Smooth muscle cell (in vitro differentiated cells): ENCODE results near the gene MARK3. TPM values are rescaled to one million over a fixed set of nuclear protein-coding genes. Genes with fewer than 3 reads are reported as not detected.
A peak's percentile ranks its signal among the peaks of the same experiment; 100 is the strongest.

Source experiments
- DNase-seq: peaks from one replicate; lab custom pipeline; 2025; ENCODE audit not compliant: unreplicated experiment; lab: John Stamatoyannopoulos, UW
- H2AFZ ChIP-seq: fragments of 200-600 bp; sonication (generic); 2 replicates; pipeline ENCODE4 v1.6.0; 2016; ENCODE audit warnings: antibody characterized with exemption, low read depth, mild to moderate bottlenecking
- H3F3A ChIP-seq: fragments of 200-600 bp; sonication (generic); 2 replicates; pipeline ENCODE4 v1.6.0; 2017; ENCODE audit warnings: antibody characterized with exemption, low read depth
- H3K27ac ChIP-seq: fragments of 200-600 bp; sonication (generic); 2 replicates; pipeline ENCODE4 v1.5.1; 2016; ENCODE audit warnings: low read depth, mild to moderate bottlenecking
- H3K27me3 ChIP-seq: fragments of 200-600 bp; sonication (generic); 2 replicates; pipeline ENCODE4 v1.6.1; 2016; ENCODE audit warnings: low read depth, mild to moderate bottlenecking
- H3K36me3 ChIP-seq: fragments of 200-600 bp; sonication (generic); 2 replicates; pipeline ENCODE4 v1.5.1; 2016; ENCODE audit warnings: low read depth
- H3K4me1 ChIP-seq: fragments of 200-600 bp; sonication (generic); 2 replicates; pipeline ENCODE4 v1.5.1; 2016; ENCODE audit warnings: low read depth
- H3K4me2 ChIP-seq: fragments of 200-600 bp; sonication (generic); 2 replicates; pipeline ENCODE4 v1.6.0; 2016; ENCODE audit warnings: mild to moderate bottlenecking
- H3K4me3 ChIP-seq: fragments of 200-600 bp; sonication (generic); 2 replicates; pipeline ENCODE4 v1.5.1; 2016; ENCODE audit warnings: mild to moderate bottlenecking
- H3K79me2 ChIP-seq: fragments of 200-600 bp; sonication (generic); 2 replicates; pipeline ENCODE4 v1.6.0; 2016; ENCODE audit warnings: low read depth, mild to moderate bottlenecking
- H3K9ac ChIP-seq: fragments of 200-600 bp; sonication (generic); 2 replicates; pipeline ENCODE4 v1.6.0; 2016; ENCODE audit warnings: low read depth
- H3K9me3 ChIP-seq: fragments of 200-600 bp; sonication (generic); replicated peaks from 2 replicates; pipeline ENCODE4 v1.5.1; 2016; ENCODE audit warnings: low read depth
- H4K20me1 ChIP-seq: fragments of 200-600 bp; sonication (generic); 2 replicates; pipeline ENCODE4 v1.6.0; 2016; ENCODE audit warnings: low read depth
- CTCF ChIP-seq: fragments of 200-600 bp; sonication (generic); IDR thresholded peaks from 2 replicates; pipeline ENCODE4 v1.5.1; 2017; ENCODE audit warnings: borderline replicate concordance, mild to moderate bottlenecking, antibody characterized with exemption; ENCODE audit not compliant: insufficient read depth, poor library complexity, severe bottlenecking
- WGBS: methylation state at CpG from one replicate; pipeline ENCODE4 v1.1.7; 2016; ENCODE audit warnings: low lambda C conversion rate; 5-methylcytosine and 5-hydroxymethylcytosine counted together
- polyA plus RNA-seq: library from polyadenylated mRNA; unstranded; fragments of >200 nt; fragmentation: Nextera tagmentation; extraction: Ambion mirVana; gene quantifications from 2 replicates; pipeline ENCODE4 v1.2.1, GENCODE V29; 2016
- total RNA-seq: library from RNA; depleted of rRNA; stranded (reverse); fragments of >200 nt; gene quantifications from 2 replicates; pipeline ENCODE4 v1.2.3, GENCODE V29; 2014

Gene MARK3
- total RNA-seq (63.2 and 71.3 TPM in 2 replicates), polyA plus RNA-seq (68.4 and 69.0 TPM in 2 replicates)

- WGBS: 1% methylated on average over 88 of the region's 91 CpGs
- H3K4me2 ChIP-seq: peak within 1 kb of the TSS; percentile 96
- no peaks in the 10 kb centered on the region for H3K9me3 ChIP-seq
- no peaks in the 10 kb centered on the region for H3K36me3 ChIP-seq
- H3K27me3 ChIP-seq: no peaks in the 10 kb centered on the region
- peaks cover 19% of the 10 kb centered on the region for H3K4me1 ChIP-seq
- peak within 1 kb of the TSS; percentile 92 for H2AFZ ChIP-seq
- H3K9ac ChIP-seq: peak within 1 kb of the TSS; percentile 97
- peak within 1 kb of the TSS; percentile 96 for H3K27ac ChIP-seq
- peak within 1 kb of the TSS; percentile 87 for H3K4me3 ChIP-seq
- TF ChIP-seq CTCF: peak; percentile 9
- peaks cover 46% of the 10 kb centered on the region for H3K79me2 ChIP-seq
- H3F3A ChIP-seq: peaks cover 6% of the 10 kb centered on the region
- peak; percentile 91 for DNase-seq
- H4K20me1 ChIP-seq: peaks cover 49% of the 10 kb centered on the region
These were observed at the start of gene MARK3 for GRCh38 chr14:103385152-103385928. MARK3 (plus strand) TSS chr14:103385415; CDS start chr14:103386030, 615 bp downstream.

DNA sequence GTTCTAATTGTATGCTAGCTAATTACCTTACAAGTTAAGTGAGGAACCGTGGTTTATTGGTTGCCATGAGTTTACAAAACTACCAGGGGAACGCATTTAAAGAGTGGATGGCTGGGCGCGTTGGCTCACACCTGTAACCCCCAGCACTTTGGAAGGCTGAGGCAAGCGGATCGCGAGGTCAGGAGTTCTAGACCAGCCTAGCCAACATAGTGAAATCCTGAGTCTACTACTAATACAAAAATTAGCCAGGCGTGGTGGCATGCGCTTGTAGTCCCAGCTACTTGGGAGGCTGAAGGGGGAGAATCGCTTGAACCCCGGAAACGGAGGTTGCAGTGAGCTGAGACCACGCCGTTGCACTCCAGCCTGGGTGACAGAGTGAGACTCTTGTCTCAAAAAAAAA is 49.0 kb upstream of the MARK3 start:
- Histone ChIP-seq H3K9ac (peak overlapping the region; percentile 99), H3K36me3 (peaks cover 53% of the 10 kb centered on the region), H3F3A (peaks cover 62% of the 10 kb centered on the region), H3K27me3 (no peaks in the 10 kb centered on the region), H3K4me3 (peak overlapping the region; percentile 99), H3K4me2 (peak overlapping the region; percentile 95), H3K9me3 (no peaks in the 10 kb centered on the region), H4K20me1 (peaks cover 65% of the 10 kb centered on the region), H3K79me2 (peaks cover 46% of the 10 kb centered on the region), H3K4me1 (peaks cover 22% of the 10 kb centered on the region), H2AFZ (no peak overlapping the region), H3K27ac (peak overlapping the region; percentile 39)
- WGBS: 96% methylated on average over 14 of the region's 14 CpGs
- DNase-seq: no peak
- TF ChIP-seq CTCF: no peak

GRCh38 chr14:103337794-103338193 is 47.4 kb upstream of the MARK3 start:
- no peak overlapping the region for H3K9ac ChIP-seq
- H3K36me3 ChIP-seq: peaks cover 69% of the 10 kb centered on the region
- peaks cover 81% of the 10 kb centered on the region for H4K20me1 ChIP-seq
- no peaks in the 10 kb centered on the region for H3K9me3 ChIP-seq
- no peak for DNase-seq
- no peak overlapping the region for H3K4me3 ChIP-seq
- peaks cover 46% of the 10 kb centered on the region for H3K79me2 ChIP-seq
- H2AFZ ChIP-seq: no peak overlapping the region
- H3K27ac ChIP-seq: no peak overlapping the region
- TF ChIP-seq CTCF: no peak
- peaks cover 14% of the 10 kb centered on the region for H3K4me1 ChIP-seq
- 94% methylated on average over 3 of the region's 3 CpGs for WGBS
- H3K4me2 ChIP-seq: no peak overlapping the region
- H3F3A ChIP-seq: peaks cover 70% of the 10 kb centered on the region
- H3K27me3 ChIP-seq: no peaks in the 10 kb centered on the region
